ENCODE measurements around the gene PHYHD1.
"Not testable (repeated sequence)": the region's sequence is repeated elsewhere in the genome, so short reads cannot be mapped to it uniquely, and the experiment has no call there.

PHYHD1 gene

GRCh38 chr9:128921881-128922763 lies 1.3 kb downstream of the PHYHD1 start:
- DNase-seq (ENCODE audit: low read depth in 2 of 2): no peak

GRCh38 chr9:128923493-128923883 lies 2.7 kb downstream of the PHYHD1 start:
- DNase-seq (ENCODE audit: low read depth in 2 of 2): no peak

GRCh38 chr9:128927731-128928411 lies 7.1 kb downstream of the PHYHD1 start:
- DNase-seq (ENCODE audit: low read depth in 2 of 2): no peak

GRCh38 chr9:128928624-128929023 lies 7.8 kb downstream of the PHYHD1 start:
- no peak for DNase-seq (ENCODE audit: low read depth in 2 of 2)

GRCh38 chr9:128929560-128929959 lies 8.8 kb downstream of the PHYHD1 start:
- DNase-seq (ENCODE audit: low read depth in 2 of 2): no peak

GRCh38 chr9:128933731-128934130 lies 12.9 kb downstream of the PHYHD1 start:
- DNase-seq (ENCODE audit: low read depth in 2 of 2): no peak

GRCh38 chr9:128936171-128936865 lies 15.5 kb downstream of the PHYHD1 start:
- DNase-seq (ENCODE audit: low read depth in 2 of 2): no peak

GRCh38 chr9:128937310-128938165 lies 16.8 kb downstream of the PHYHD1 start:
- no peak for DNase-seq (ENCODE audit: low read depth in 2 of 2)

GRCh38 chr9:128940271-128940921 lies 19.6 kb downstream of the PHYHD1 start:
- no peak for DNase-seq (ENCODE audit: low read depth in 2 of 2)

GRCh38 chr9:128940946-128941755 lies 20.4 kb downstream of the PHYHD1 start:
- DNase-seq (ENCODE audit: low read depth in 2 of 2): no peak

- DNase-seq (ENCODE audit: low read depth in 2 of 2): no peak
Measured at GRCh38 chr9:128943832-128944620, 23.2 kb downstream of the PHYHD1 start.

- not testable (repeated sequence) for DNase-seq (ENCODE audit: low read depth in 2 of 2)
Measured at GRCh38 chr9:128944966-128945365, 24.2 kb downstream of the PHYHD1 start.

GRCh38 chr9:128945798-128946501 lies 25.2 kb downstream of the PHYHD1 start:
- no peak for DNase-seq (ENCODE audit: low read depth in 2 of 2)

GRCh38 chr9:128946571-128947276 lies 25.9 kb downstream of the PHYHD1 start:
- DNase-seq (ENCODE audit: low read depth in 2 of 2): no peak

- no peak for DNase-seq (ENCODE audit: low read depth in 2 of 2)
Measured at GRCh38 chr9:128947277-128947526, 26.4 kb downstream of the PHYHD1 start.

- DNase-seq (ENCODE audit: low read depth in 2 of 2): peak; percentile 68 to 80
Measured at GRCh38 chr9:128947527-128948301, 26.9 kb downstream of the PHYHD1 start, which contains the start of the genes DOLK and NUP188. Gene DOLK, minus strand, starts transcription at chr9:128947603. Its CDS starts 300 bp downstream, at chr9:128947303. Gene NUP188, plus strand, starts transcription at chr9:128947699. Its CDS starts 21 bp downstream, at chr9:128947720.

- not testable (repeated sequence) for DNase-seq (ENCODE audit: low read depth in 2 of 2)
Measured at GRCh38 chr9:128961403-128961802, 40.6 kb downstream of the PHYHD1 start.
